ENCODE results near the gene HOXB6.

Gene HOXB6

DNA sequence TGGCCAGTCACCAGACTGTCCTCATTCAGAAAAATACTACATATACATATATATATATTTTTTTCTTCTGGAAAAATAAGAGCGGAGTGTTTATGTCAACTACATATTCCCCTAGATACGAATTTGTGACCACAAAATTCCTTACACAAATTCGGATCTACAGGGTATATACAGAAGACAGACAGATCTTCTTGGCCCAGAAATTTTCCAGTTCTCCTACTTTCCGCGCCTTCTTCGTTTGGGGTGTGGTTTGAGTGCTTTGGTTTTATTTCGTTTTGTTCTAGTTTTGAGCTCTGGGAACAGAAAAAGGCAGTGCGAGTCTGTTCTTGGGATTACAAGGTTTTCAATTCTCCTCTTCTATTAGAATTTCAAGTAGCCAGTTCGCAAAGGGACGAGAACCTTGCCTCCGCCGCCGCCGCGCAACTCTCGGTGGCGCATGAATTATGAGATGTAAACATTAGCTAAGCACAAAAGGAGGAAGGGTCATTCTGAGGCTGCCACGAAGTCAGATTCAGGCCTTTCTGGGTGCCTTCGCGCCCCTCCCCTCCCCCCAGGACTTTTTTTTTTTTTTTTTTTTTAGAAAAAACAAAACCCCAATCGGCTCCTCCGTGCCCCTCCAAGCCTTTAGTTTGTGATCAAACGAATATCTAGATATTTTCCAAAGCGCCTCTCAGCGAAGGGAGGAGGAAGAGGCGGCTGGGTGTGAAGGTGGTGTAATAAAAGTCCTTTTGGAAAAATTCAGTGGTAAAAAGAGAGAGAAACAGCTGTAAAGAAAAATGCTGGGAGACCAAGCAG lies 24.8 kb downstream of the HOXB6 start:
- H3K9me3 ChIP-seq (ENCODE audit: insufficient read depth, low read depth, low read length) = no peaks in the 10 kb centered on the region
- H3K4me3 ChIP-seq (ENCODE audit: low read length) = no peak overlapping the region
- no peaks in the 10 kb centered on the region for H3K36me3 ChIP-seq (ENCODE audit: insufficient read depth, low read length)
- no peak overlapping the region for H3K27ac ChIP-seq (ENCODE audit: low read depth, low read length)
- H3K4me1 ChIP-seq (ENCODE audit: insufficient read depth, low read length) = 0 out of 2 replicates have a peak, but pooled peaks cover 4% of the 10 kb centered on the region
- H3K9ac ChIP-seq (ENCODE audit: low read depth, low read length) = no peak overlapping the region
- H3K27me3 ChIP-seq (ENCODE audit: insufficient read depth, low read length) = peaks cover 100% of the 10 kb centered on the region
- WGBS = 2% methylated on average over 24 of the region's 26 CpGs

- Histone ChIP-seq H3K27ac (ENCODE audit: low read depth, low read length) (no peak overlapping the region), H3K27me3 (ENCODE audit: insufficient read depth, low read length) (peaks cover 100% of the 10 kb centered on the region), H3K4me1 (ENCODE audit: insufficient read depth, low read length) (0 out of 2 replicates have a peak, but pooled peaks cover 4% of the 10 kb centered on the region), H3K4me3 (ENCODE audit: low read length) (no peak overlapping the region), H3K9me3 (ENCODE audit: insufficient read depth, low read depth, low read length) (no peaks in the 10 kb centered on the region), H3K36me3 (ENCODE audit: insufficient read depth, low read length) (no peaks in the 10 kb centered on the region), H3K9ac (ENCODE audit: low read depth, low read length) (no peak overlapping the region)
- WGBS = 0% methylated on average over 3 of the region's 7 CpGs
Measured at GRCh38 chr17:48579471-48579759, 25.4 kb downstream of the HOXB6 start.

GRCh38 chr17:48578616-48579470 lies 25.9 kb downstream of the HOXB6 start:
- no peaks in the 10 kb centered on the region for H3K9me3 ChIP-seq (ENCODE audit: insufficient read depth, low read depth, low read length)
- 0 out of 2 replicates have a peak, but pooled peaks cover 4% of the 10 kb centered on the region for H3K4me1 ChIP-seq (ENCODE audit: insufficient read depth, low read length)
- no peaks in the 10 kb centered on the region for H3K36me3 ChIP-seq (ENCODE audit: insufficient read depth, low read length)
- H3K27ac ChIP-seq (ENCODE audit: low read depth, low read length) = no peak overlapping the region
- WGBS = 3% methylated on average over 42 of the region's 43 CpGs
- no peak overlapping the region for H3K9ac ChIP-seq (ENCODE audit: low read depth, low read length)
- H3K4me3 ChIP-seq (ENCODE audit: low read length) = 0 out of 2 replicates have a peak overlapping the region, but pooled peaks have one; percentile 29
- peaks cover 100% of the 10 kb centered on the region for H3K27me3 ChIP-seq (ENCODE audit: insufficient read depth, low read length)

DNA sequence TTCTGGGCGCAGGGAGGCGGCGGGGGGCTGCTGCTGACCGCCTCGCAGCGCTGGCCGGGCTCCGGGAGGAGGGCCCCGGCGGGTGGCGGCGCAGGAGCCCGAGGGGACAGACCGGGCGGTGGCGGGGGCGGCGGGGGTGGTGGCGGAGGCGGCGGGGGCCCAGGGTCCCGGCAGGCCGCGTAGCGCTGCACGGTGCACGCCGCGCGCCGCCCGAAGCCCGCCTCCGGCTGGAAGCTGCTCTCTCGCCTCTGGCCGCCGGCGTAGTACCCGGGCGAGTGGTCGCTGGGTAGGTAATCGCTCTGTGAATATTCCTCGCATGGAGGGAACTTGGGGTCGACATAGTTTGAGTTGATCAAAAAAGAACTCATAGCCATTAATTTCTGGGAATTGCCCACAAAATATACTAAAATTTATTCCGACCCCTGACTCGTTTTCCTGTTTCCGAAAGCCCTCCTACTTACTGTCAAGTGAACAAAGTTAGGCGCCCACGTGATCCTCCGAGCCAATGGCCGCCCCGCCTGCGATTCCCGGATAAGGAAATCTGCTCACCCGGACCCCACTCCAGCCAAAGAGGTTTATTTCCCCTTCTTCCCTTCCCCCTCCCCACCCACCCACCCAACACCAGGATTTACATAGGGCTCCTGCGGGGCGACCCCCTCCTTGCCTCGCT lies 26.7 kb downstream of the HOXB6 start, which contains the start of gene HOXB4:
Gene HOXB4, minus strand, starts transcription at position 405 of the 670 bp plus-strand sequence. Its CDS starts 31 bp downstream, at position 374.
- peaks cover 100% of the 10 kb centered on the region for H3K27me3 ChIP-seq (ENCODE audit: insufficient read depth, low read length)
- H3K4me3 ChIP-seq (ENCODE audit: low read length) = peak within 1 kb of the TSS; percentile 49

GRCh38 chr17:48577330-48577945 lies 27.3 kb downstream of the HOXB6 start:
- Histone ChIP-seq H3K9me3 (ENCODE audit: insufficient read depth, low read depth, low read length) (no peaks in the 10 kb centered on the region), H3K27me3 (ENCODE audit: insufficient read depth, low read length) (peaks cover 100% of the 10 kb centered on the region), H3K36me3 (ENCODE audit: insufficient read depth, low read length) (no peaks in the 10 kb centered on the region), H3K4me3 (ENCODE audit: low read length) (no peak overlapping the region), H3K27ac (ENCODE audit: low read depth, low read length) (no peak overlapping the region), H3K4me1 (ENCODE audit: insufficient read depth, low read length) (0 out of 2 replicates have a peak, but pooled peaks cover 4% of the 10 kb centered on the region), H3K9ac (ENCODE audit: low read depth, low read length) (no peak overlapping the region)
- WGBS = under 1% methylated on average over 18 of the region's 19 CpGs

More for the DNA sequence above, 26.7 kb downstream of the HOXB6 start, which contains the start of gene HOXB4:
- H3K4me1 ChIP-seq (ENCODE audit: insufficient read depth, low read length) = 0 out of 2 replicates have a peak, but pooled peaks cover 4% of the 10 kb centered on the region
- no peak within 1 kb of the TSS for H3K9ac ChIP-seq (ENCODE audit: low read depth, low read length)
- no peaks in the 10 kb centered on the region for H3K9me3 ChIP-seq (ENCODE audit: insufficient read depth, low read depth, low read length)
- H3K27ac ChIP-seq (ENCODE audit: low read depth, low read length) = no peak within 1 kb of the TSS
- WGBS = under 1% methylated on average over 58 of the region's 58 CpGs
- no peaks in the 10 kb centered on the region for H3K36me3 ChIP-seq (ENCODE audit: insufficient read depth, low read length)

- Histone ChIP-seq H3K9ac (ENCODE audit: low read depth, low read length) (no peak overlapping the region), H3K4me1 (ENCODE audit: insufficient read depth, low read length) (0 out of 2 replicates have a peak, but pooled peaks cover 4% of the 10 kb centered on the region), H3K27ac (ENCODE audit: low read depth, low read length) (no peak overlapping the region), H3K9me3 (ENCODE audit: insufficient read depth, low read depth, low read length) (no peaks in the 10 kb centered on the region), H3K4me3 (ENCODE audit: low read length) (no peak overlapping the region), H3K36me3 (ENCODE audit: insufficient read depth, low read length) (no peaks in the 10 kb centered on the region), H3K27me3 (ENCODE audit: insufficient read depth, low read length) (peaks cover 100% of the 10 kb centered on the region)
- 3% methylated on average over 35 of the region's 43 CpGs for WGBS
Measured at GRCh38 chr17:48576479-48577309, 28.1 kb downstream of the HOXB6 start.

DNA sequence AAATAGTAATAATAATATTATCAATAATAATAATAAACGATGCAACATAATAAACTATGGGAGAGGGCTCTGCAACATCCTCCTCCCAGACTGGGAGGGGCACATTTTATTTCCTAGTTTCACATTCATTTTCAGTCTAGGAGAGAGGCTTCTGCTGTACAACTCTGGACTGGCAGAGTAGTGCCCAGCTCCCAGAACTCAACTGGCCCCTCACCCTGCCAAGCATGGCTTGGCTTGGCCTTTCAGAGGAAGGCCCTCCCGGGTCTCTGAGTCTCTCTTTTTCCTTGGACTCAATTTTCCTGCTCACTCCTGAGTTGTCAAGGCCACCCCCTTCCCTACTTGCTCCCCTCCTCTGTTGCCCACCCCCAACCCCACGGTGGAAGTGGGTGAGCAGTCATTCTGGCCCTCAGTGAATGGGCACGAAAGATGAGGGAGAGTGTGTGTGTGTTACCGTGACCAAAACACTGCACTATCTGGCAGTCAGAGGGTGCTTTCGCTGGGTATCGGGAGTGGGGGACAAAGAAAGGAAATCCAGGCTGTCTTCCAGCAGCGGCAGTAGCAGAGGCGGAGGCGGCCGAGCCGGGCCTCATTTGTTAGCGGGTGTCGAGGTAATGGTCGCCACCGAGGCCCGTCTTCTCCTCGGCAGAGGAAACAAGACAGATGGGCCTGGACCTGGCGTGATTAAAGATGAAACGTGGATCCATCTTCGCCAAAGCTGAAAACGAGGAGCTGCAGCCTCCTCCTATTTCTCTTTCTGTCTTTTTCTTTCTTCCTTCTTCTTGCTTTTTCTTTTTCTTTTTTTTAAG lies 28.9 kb downstream of the HOXB6 start:
- no peak overlapping the region for H3K27ac ChIP-seq (ENCODE audit: low read depth, low read length)
- 6% methylated on average over 22 of the region's 22 CpGs for WGBS

DNA sequence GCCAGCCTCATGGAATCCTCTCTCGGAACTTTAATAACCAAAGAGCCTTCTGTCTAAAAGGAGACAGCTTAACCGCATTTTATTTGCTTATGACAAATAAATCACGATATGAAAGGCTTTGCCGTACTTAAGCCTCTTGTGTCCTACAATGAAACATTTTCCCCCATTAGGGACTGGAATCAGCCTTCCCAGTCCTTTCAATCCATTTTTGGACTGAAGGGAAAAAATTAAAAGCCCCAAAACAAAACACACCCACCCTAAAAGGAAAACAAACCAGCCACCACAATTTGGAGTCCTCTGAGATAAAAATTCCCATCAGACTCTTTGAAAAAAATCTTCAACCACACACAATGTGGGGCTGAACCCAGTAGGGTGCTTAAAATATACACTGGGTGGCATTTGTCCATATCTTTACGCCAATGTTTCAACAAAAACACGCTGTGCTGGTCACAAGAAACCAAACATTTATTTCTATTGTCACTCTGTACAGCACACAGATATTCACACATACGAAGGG lies 29.7 kb downstream of the HOXB6 start:
- no peaks in the 10 kb centered on the region for H3K9me3 ChIP-seq (ENCODE audit: insufficient read depth, low read depth, low read length)
- WGBS = 21% methylated on average over 6 of the region's 7 CpGs
- H3K9ac ChIP-seq (ENCODE audit: low read depth, low read length) = no peak overlapping the region
- H3K4me1 ChIP-seq (ENCODE audit: insufficient read depth, low read length) = peaks cover 15% of the 10 kb centered on the region; the same call in 1 of the 2 replicates
- peaks cover 100% of the 10 kb centered on the region for H3K27me3 ChIP-seq (ENCODE audit: insufficient read depth, low read length)
- no peaks in the 10 kb centered on the region for H3K36me3 ChIP-seq (ENCODE audit: insufficient read depth, low read length)
- no peak overlapping the region for H3K4me3 ChIP-seq (ENCODE audit: low read length)
- H3K27ac ChIP-seq (ENCODE audit: low read depth, low read length) = no peak overlapping the region

More for the DNA sequence above, 28.9 kb downstream of the HOXB6 start:
- H3K27me3 ChIP-seq (ENCODE audit: insufficient read depth, low read length) = peaks cover 100% of the 10 kb centered on the region
- no peaks in the 10 kb centered on the region for H3K36me3 ChIP-seq (ENCODE audit: insufficient read depth, low read length)
- no peak overlapping the region for H3K9ac ChIP-seq (ENCODE audit: low read depth, low read length)
- H3K4me3 ChIP-seq (ENCODE audit: low read length) = no peak overlapping the region
- H3K9me3 ChIP-seq (ENCODE audit: insufficient read depth, low read depth, low read length) = no peaks in the 10 kb centered on the region
- peaks cover 8% of the 10 kb centered on the region; the same call in 1 of the 2 replicates for H3K4me1 ChIP-seq (ENCODE audit: insufficient read depth, low read length)

- Histone ChIP-seq H3K9me3 (ENCODE audit: insufficient read depth, low read depth, low read length) (no peaks in the 10 kb centered on the region), H3K27ac (ENCODE audit: low read depth, low read length) (no peak overlapping the region), H3K4me1 (ENCODE audit: insufficient read depth, low read length) (peaks cover 20% of the 10 kb centered on the region; the same call in 1 of the 2 replicates), H3K4me3 (ENCODE audit: low read length) (no peak overlapping the region), H3K36me3 (ENCODE audit: insufficient read depth, low read length) (no peaks in the 10 kb centered on the region), H3K27me3 (ENCODE audit: insufficient read depth, low read length) (peaks cover 100% of the 10 kb centered on the region), H3K9ac (ENCODE audit: low read depth, low read length) (no peak overlapping the region)
- WGBS = 16% methylated on average over 8 of the region's 8 CpGs
Measured at GRCh38 chr17:48574505-48575065, 30.2 kb downstream of the HOXB6 start.
